Measurements from ENCODE around the gene G6PC1.
"Not testable (repeated sequence)": the region's sequence is repeated elsewhere in the genome, so short reads cannot be mapped to it uniquely, and the experiment has no call there.

The G6PC1 gene

DNA sequence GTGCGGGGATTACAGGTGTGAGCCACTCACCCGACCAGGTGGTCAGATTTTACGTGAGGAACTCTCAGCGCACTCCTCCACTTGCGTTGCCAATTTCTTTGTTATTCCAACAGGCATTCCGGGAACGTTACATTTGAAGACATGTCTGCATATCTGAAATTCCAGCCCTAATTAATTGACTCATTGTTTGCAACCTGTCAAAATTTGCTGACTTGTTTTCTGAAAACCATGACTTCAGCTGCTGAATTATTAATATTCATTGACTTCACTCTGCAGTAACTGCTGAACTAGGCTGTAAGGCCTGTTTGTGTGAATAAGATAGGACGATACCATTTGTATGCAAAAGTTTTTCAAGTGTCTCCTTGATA is 16.6 kb downstream of the G6PC1 start:
- H3K36me3 ChIP-seq, result no peaks in the 10 kb centered on the region
- no peak for DNase-seq
- TF ChIP-seq, protein P1, sequence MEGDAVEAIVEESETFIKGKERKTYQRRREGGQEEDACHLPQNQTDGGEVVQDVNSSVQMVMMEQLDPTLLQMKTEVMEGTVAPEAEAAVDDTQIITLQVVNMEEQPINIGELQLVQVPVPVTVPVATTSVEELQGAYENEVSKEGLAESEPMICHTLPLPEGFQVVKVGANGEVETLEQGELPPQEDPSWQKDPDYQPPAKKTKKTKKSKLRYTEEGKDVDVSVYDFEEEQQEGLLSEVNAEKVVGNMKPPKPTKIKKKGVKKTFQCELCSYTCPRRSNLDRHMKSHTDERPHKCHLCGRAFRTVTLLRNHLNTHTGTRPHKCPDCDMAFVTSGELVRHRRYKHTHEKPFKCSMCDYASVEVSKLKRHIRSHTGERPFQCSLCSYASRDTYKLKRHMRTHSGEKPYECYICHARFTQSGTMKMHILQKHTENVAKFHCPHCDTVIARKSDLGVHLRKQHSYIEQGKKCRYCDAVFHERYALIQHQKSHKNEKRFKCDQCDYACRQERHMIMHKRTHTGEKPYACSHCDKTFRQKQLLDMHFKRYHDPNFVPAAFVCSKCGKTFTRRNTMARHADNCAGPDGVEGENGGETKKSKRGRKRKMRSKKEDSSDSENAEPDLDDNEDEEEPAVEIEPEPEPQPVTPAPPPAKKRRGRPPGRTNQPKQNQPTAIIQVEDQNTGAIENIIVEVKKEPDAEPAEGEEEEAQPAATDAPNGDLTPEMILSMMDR (IDR thresholded peaks at IDR 0.05; ENCODE audit: low read depth, low read length), result no peak
- no peaks in the 10 kb centered on the region for H3K4me1 ChIP-seq
- H3K4me3 ChIP-seq (ENCODE audit: low read depth, low read length), result no peak overlapping the region
- H3K27me3 ChIP-seq, result peaks cover 54% of the 10 kb centered on the region
- H3K9me3 ChIP-seq, result no peaks in the 10 kb centered on the region

DNA sequence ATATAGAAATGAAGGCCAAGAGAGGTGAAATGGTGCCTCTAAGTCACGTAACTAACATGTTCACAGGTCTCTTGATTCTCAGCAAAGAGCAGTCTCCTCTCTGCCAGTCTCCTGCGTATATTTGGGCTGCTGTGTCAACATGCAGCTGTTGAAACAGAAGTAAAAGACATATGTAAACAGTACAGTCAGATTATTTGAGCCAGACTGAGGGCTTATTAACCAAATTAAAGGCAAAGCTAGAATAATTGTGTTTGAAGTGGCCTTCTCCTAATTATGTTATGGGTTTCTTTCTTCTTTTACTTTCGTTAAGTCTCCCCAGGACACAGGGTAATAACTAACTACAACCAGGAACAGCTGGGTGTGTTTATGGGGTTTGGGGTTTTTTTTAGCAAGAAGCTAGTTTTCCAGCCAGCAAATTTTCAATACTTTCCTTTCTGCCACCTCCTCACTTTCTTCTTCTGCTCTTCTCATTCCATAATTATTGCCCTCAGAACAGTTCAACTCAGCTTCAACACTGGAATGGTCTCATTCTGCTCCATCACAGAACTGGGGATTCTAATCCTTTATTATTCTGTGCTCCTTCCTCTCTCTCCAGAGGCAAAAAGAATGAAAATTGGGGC is 18.4 kb downstream of the G6PC1 start:
- Histone ChIP-seq H3K27me3 (peaks cover 63% of the 10 kb centered on the region), H3K36me3 (no peaks in the 10 kb centered on the region), H3K9me3 (no peaks in the 10 kb centered on the region), H3K4me3 (ENCODE audit: low read depth, low read length) (no peak overlapping the region), H3K4me1 (no peaks in the 10 kb centered on the region)
- TF ChIP-seq, protein P1 (IDR thresholded peaks at IDR 0.05; ENCODE audit: low read depth, low read length), result no peak
- no peak for DNase-seq

DNA sequence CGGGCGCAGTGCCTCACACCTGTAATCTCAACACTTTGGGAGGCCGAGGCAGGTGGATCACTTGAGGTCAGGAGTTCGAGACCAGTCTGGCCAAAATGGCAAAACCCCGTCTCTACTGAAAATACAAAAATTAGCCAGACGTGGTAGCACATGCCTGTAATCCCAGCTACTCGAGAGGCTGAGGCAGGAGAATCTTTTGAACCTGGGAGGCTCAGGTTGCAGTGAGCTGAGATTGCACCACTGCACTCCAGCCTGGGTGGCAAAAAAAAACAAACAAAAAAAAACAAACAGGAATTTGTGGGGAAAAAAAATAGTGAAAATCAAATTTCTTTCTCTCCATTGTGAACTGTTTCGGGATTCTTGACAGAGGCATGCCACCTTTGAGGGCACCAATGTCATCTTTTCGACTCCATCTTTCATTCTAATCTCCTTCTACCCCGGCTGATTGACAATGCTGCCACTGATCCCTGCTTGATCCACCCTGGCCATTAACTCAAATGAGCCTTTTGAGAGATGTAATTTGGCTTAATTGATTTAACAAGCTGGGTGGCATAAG is 19.0 kb downstream of the G6PC1 start:
- H3K9me3 ChIP-seq; H3K36me3 ChIP-seq; H3K4me1 ChIP-seq; H3K4me3 ChIP-seq (ENCODE audit: low read depth, low read length); DNase-seq: not testable (repeated sequence)
- peaks cover 63% of the 10 kb centered on the region for H3K27me3 ChIP-seq

DNA sequence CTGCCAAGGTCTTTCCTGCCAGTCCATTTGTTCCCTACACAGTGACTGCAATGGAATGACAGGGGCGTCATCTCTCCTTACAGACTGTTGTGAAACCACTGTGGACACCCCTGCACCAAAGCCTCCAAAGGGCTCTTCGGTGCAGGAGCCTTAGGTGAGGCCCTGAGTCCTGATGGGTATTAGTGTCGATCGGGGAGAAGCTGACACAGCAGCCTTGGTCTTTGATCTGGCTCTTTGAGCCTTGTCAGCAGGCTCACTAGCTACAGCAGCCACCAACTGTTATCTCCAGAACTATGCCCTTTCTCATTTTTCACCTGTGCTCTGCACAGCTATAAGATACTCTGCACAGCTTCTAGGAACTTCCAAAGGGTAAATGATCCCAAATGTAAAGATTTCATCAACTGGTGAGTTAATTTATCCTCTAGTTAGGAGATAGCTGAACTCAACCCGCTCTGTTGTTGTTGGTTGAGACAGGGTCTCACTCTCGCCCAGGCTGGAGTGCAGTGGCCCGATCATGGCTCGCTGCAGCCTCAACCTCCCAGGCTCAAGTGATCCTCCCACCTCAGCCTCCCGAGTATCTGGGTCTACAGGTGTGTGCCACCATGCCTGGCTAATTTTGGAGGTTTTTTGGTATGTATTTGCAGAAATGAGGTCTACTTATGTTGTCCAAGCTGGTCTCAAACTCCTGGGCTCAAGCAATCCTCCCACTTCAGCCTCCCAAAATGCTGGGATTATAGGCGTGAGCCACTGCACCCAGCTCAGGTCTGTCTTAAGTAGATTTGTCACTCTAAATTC is 19.7 kb downstream of the G6PC1 start:
- Histone ChIP-seq H3K27me3 (peaks cover 63% of the 10 kb centered on the region), H3K4me1 (no peaks in the 10 kb centered on the region), H3K9me3 (no peaks in the 10 kb centered on the region), H3K4me3 (ENCODE audit: low read depth, low read length) (no peak overlapping the region), H3K36me3 (no peaks in the 10 kb centered on the region)
- TF ChIP-seq, protein P1 (IDR thresholded peaks at IDR 0.05; ENCODE audit: low read depth, low read length), result no peak
- no peak for DNase-seq

DNA sequence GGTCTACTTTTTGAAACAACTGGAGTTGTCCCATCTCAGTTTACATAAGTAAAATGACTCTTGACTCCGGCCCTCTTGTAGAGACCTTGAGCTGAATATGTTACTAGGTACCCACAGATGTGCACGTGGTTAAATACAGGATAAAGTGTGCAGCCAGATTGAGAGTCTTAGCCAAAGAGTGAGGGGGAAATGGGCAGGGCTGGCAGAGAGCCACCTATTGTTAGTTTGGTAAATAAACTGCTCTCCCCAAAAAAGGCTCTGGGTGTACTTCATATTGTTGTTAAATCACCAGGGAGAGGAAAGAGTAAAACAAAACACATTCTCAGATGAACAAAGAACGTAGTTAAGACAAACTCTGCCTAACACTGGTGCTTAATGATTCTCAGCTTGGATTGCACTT is 20.3 kb downstream of the G6PC1 start:
- TF ChIP-seq, protein P1 (IDR thresholded peaks at IDR 0.05; ENCODE audit: low read depth, low read length), result no peak
- Histone ChIP-seq H3K27me3 (peaks cover 58% of the 10 kb centered on the region), H3K4me1 (no peaks in the 10 kb centered on the region), H3K9me3 (no peaks in the 10 kb centered on the region), H3K4me3 (ENCODE audit: low read depth, low read length) (no peak overlapping the region), H3K36me3 (no peaks in the 10 kb centered on the region)
- DNase-seq, result no peak

DNA sequence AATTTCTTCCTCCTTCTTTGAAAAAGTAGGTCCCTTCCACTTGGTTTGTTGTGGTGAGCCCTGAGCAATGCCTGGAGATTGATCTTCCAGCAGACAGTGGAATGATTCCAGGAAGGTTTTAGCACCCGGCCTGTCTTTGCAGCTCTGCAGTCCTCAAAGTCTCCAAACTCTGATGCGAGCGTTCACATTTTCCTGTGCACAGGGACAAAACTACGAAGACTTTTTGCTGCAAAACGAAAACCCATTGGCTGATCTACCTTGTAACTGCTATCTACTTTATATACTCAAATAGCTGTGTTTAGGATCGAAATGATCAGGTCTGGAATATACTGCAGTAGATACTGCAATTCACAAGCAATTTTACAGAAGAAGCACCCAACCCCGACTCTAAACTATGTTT is 21.7 kb downstream of the G6PC1 start:
- Histone ChIP-seq H3K4me1 (no peaks in the 10 kb centered on the region), H3K9me3 (no peaks in the 10 kb centered on the region), H3K27me3 (peaks cover 52% of the 10 kb centered on the region), H3K4me3 (ENCODE audit: low read depth, low read length) (no peak overlapping the region), H3K36me3 (no peaks in the 10 kb centered on the region)
- TF ChIP-seq, protein P1 (IDR thresholded peaks at IDR 0.05; ENCODE audit: low read depth, low read length), result no peak
- DNase-seq, result no peak

DNA sequence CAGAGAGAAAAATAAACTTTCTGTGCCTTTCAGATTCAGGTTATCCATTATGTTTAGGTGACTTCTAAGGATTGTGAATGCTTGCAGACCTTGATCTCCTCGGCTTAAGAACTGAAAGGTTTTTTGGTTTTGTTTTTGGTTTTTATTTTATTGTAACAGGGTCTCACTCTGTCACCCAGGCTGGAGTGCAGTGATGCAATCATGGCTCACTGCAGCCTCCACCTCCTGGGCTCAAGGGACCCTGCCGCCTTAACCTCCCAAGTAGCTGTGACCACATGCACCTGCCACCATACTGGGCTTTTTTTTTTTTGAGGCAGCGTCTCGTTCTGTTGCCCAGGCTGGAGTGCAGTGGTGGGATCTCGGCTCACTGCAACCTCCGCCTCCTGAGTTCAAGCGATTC is 22.9 kb downstream of the G6PC1 start:
- not testable (repeated sequence) for H3K4me3 ChIP-seq (ENCODE audit: low read depth, low read length); H3K36me3 ChIP-seq; DNase-seq; H3K4me1 ChIP-seq; H3K9me3 ChIP-seq
- H3K27me3 ChIP-seq, result peaks cover 52% of the 10 kb centered on the region
